ENCODE results near the gene GNAI3.

DNA sequence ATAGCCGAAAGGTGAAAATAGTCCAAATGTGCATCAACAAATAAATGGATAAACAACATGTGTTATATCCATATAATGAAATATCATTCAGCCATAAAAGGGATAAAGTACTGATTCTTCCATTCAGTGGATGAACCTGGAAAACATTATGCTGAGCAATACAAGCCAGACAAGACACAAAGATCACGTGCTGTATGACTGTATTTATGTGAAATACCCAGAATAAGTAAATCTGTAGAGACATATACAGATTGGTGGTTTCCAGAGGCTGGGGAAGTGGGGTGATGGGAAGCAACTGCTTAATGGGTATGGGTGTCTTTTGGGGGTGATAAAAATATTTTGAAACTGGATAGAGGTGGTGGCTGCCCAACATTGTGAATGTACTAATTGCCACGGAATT is 94.2 kb downstream of the GNAI3 start:
- TF ChIP-seq, protein P1, sequence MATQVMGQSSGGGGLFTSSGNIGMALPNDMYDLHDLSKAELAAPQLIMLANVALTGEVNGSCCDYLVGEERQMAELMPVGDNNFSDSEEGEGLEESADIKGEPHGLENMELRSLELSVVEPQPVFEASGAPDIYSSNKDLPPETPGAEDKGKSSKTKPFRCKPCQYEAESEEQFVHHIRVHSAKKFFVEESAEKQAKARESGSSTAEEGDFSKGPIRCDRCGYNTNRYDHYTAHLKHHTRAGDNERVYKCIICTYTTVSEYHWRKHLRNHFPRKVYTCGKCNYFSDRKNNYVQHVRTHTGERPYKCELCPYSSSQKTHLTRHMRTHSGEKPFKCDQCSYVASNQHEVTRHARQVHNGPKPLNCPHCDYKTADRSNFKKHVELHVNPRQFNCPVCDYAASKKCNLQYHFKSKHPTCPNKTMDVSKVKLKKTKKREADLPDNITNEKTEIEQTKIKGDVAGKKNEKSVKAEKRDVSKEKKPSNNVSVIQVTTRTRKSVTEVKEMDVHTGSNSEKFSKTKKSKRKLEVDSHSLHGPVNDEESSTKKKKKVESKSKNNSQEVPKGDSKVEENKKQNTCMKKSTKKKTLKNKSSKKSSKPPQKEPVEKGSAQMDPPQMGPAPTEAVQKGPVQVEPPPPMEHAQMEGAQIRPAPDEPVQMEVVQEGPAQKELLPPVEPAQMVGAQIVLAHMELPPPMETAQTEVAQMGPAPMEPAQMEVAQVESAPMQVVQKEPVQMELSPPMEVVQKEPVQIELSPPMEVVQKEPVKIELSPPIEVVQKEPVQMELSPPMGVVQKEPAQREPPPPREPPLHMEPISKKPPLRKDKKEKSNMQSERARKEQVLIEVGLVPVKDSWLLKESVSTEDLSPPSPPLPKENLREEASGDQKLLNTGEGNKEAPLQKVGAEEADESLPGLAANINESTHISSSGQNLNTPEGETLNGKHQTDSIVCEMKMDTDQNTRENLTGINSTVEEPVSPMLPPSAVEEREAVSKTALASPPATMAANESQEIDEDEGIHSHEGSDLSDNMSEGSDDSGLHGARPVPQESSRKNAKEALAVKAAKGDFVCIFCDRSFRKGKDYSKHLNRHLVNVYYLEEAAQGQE (IDR thresholded peaks at IDR 0.05): no peak
- TF ChIP-seq, protein P2, sequence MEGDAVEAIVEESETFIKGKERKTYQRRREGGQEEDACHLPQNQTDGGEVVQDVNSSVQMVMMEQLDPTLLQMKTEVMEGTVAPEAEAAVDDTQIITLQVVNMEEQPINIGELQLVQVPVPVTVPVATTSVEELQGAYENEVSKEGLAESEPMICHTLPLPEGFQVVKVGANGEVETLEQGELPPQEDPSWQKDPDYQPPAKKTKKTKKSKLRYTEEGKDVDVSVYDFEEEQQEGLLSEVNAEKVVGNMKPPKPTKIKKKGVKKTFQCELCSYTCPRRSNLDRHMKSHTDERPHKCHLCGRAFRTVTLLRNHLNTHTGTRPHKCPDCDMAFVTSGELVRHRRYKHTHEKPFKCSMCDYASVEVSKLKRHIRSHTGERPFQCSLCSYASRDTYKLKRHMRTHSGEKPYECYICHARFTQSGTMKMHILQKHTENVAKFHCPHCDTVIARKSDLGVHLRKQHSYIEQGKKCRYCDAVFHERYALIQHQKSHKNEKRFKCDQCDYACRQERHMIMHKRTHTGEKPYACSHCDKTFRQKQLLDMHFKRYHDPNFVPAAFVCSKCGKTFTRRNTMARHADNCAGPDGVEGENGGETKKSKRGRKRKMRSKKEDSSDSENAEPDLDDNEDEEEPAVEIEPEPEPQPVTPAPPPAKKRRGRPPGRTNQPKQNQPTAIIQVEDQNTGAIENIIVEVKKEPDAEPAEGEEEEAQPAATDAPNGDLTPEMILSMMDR (IDR thresholded peaks at IDR 0.05): no peak

All from A549 (cell line).